ACHN (cell line): ENCODE results near the gene PLCH2.

ENCODE experiments used
- DNase-seq: peaks from one replicate; pipeline ENCODE4 v3.0.0-alpha.2; 2015
- in situ Hi-C: cut with HindIII; loops from 2 replicates; pipeline ENCODE4 v1.10.0; 2017; ENCODE audit warnings: low sequenced_read_pairs, low pct_ligation_motif_present, low pct_unique_long_range_greater_than_20kb

PLCH2 gene, protein sequence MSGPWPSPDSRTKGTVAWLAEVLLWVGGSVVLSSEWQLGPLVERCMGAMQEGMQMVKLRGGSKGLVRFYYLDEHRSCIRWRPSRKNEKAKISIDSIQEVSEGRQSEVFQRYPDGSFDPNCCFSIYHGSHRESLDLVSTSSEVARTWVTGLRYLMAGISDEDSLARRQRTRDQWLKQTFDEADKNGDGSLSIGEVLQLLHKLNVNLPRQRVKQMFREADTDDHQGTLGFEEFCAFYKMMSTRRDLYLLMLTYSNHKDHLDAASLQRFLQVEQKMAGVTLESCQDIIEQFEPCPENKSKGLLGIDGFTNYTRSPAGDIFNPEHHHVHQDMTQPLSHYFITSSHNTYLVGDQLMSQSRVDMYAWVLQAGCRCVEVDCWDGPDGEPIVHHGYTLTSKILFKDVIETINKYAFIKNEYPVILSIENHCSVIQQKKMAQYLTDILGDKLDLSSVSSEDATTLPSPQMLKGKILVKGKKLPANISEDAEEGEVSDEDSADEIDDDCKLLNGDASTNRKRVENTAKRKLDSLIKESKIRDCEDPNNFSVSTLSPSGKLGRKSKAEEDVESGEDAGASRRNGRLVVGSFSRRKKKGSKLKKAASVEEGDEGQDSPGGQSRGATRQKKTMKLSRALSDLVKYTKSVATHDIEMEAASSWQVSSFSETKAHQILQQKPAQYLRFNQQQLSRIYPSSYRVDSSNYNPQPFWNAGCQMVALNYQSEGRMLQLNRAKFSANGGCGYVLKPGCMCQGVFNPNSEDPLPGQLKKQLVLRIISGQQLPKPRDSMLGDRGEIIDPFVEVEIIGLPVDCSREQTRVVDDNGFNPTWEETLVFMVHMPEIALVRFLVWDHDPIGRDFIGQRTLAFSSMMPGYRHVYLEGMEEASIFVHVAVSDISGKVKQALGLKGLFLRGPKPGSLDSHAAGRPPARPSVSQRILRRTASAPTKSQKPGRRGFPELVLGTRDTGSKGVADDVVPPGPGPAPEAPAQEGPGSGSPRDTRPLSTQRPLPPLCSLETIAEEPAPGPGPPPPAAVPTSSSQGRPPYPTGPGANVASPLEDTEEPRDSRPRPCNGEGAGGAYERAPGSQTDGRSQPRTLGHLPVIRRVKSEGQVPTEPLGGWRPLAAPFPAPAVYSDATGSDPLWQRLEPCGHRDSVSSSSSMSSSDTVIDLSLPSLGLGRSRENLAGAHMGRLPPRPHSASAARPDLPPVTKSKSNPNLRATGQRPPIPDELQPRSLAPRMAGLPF (N-terminal part only)

DNA sequence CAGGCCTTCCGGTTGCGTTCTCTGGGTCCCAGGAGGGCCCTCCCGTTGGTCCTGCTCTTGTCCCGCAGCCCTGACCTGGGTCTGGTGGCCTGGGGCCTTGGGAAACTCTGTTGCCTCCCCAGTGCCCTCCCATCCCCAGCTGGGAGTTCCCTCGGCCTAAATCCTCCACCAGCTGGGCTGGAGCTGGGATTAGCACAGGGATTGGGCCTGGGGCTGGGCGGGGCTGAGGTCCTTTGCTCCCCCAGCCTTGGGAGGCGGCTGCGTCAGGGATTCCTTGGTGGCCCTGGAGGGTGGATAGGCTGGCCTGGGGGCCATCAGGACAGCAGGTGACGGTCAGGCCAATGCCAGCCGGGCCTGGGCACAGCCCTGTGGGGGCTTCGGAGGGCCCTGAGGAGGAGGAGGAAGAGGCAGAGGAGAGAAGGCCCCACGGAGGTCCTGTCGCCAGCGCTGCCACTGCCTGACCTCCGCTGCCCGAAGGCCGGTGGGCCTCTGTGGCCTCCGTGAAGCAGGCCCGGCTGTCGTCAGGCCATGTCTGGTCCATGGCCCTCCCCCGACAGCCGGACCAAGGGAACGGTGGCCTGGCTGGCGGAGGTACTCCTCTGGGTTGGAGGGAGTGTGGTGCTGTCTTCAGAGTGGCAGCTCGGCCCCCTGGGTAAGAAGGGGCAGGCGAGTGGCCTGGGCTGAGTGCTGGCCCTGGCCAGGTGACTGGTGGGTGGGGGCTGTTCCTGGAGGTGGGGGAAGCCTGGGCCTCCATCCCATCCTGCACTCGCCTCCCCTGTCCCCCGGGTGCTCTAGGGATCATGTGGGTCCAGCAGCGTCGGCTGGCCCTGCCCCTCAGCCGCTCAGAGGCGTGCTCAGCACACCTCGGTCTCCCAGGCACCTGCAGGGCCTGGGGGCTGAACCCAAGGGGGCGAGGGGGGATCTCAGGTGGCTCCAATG is at the start of gene PLCH2:
Gene PLCH2 (plus strand): TSS at position 229 of the 939 bp plus-strand sequence. CDS start 300 bp downstream, at position 529.
- DNase-seq, result no peak
- in situ Hi-C loops, result no loop called here

DNA sequence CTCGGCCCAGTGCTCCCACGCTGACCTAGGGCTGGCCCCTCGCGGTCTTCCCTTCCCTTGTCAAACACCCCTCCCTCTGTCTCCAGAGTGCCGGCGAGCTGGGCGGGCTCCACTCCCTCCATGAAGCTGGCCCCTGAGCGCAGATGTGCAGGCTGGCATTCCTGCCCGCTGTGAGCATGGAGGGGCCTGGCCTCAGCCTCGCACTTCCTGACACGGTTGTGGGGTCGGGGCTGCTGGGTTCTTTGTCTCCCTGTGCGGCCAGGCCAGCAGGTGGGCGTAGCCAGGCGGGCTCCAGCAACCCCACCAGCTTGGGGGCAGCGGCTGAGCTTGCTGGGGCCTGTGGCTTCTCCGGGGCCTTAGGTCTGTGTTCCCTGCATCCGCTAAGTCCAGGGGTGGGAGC is 49.5 kb upstream of the PLCH2 start:
- in situ Hi-C loops, result no loop called here
- no peak for DNase-seq

DNA sequence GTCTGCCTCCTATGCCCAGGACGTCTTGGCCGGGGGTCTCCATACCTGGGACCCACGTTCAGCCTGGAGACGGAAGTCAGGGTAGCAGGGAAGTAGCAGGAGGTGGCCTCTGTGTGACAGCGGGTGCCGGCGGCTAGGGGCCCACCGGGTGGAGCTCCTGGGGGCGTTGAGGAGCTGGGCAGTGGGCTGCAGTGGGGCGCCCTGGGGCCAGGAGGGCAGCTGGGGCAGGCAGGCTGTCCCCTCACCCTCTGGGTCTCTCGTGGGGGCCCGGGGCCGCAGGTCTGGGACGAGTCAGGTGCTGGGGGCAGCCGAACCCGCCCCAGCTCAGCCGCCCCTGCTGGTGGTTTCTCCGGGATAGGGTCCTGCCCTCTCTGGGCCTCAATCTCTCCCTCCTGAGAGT is 49.0 kb upstream of the PLCH2 start:
- no peak for DNase-seq
- in situ Hi-C loops, result no loop called here

DNA sequence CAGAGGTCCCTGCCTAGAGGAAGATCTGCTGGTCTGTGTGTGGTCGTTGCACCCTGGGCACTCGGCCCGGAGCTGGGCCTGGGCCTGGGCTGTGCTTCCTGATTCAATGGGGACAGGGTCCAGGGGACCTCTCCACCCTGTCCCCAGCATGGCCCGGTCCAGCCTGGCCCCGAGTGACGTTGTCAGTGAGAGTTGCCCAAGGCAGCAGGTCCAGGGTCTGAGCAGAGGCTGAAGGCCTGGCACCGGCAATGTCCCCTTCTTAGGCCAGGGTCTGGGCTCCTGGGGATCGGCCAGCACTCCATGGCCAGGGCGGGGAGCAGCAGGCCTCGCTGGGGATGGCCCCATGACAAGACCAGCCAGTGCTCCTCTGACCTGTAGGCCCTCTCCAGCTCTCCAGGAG is 48.1 kb upstream of the PLCH2 start:
- in situ Hi-C loops, result no loop called here
- no peak for DNase-seq

DNA sequence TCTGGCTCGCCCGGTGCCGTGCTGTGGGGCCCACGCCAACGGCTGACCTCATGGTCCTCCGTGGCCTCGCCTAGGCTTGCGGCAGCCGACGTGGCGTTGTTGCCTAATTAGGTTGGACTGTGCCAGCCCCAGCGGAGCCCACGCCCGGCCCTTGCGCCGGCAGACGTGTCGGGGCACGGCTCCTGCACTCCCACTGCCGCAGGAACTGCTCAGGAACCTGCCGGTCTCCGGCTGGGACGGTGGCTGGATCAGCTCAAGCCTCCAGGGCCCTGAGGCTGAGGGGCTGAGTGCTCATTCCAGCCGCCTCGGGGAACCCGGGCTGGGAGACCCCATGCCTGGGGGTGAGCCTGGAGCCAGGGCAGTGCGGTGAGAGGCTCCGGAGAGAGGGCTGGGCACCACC is 47.6 kb upstream of the PLCH2 start:
- in situ Hi-C loops, result no loop called here

DNA sequence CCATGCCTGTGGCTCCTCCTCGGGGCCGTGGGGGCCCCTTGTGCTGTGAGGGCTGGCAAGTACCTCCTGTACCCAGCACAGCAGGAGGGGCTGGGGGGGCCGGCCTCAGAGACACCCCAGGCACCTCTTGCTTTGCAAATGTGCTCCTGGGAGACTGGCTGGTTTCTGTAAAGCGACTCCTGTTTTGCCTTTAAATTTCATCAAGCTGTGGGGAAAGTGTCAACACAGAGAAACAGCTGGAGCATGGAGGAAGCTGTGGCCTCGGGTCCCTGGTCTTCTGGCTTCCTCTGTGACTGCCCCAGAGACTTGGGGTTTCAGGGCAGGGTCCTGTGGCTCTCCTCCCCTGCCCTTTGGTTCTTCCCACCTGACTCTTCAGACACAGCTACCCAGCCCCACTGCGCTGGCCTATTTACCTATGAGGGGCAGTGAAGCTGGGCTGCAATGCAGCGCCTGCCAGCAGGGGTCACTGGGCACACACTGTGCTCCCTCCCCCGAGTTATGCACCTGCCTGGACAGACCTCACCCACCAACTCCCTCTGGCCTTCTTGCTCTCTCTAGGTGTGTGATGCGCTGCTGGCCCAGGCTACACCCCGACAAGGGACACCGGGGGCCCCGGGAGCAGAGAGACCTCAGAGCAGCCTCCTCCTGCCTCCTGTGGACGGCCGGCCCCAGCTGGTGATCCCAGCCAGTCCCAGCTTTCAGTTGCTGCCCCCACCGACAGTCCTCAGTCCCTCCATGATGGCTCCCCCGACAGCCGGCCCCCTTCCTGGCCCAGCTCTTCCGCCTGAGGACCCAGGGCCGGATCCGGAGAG is 46.1 kb upstream of the PLCH2 start:
- in situ Hi-C loops, result no loop called here
- DNase-seq, result no peak

More for the DNA sequence above, 47.6 kb upstream of the PLCH2 start:
- DNase-seq, result no peak

DNA sequence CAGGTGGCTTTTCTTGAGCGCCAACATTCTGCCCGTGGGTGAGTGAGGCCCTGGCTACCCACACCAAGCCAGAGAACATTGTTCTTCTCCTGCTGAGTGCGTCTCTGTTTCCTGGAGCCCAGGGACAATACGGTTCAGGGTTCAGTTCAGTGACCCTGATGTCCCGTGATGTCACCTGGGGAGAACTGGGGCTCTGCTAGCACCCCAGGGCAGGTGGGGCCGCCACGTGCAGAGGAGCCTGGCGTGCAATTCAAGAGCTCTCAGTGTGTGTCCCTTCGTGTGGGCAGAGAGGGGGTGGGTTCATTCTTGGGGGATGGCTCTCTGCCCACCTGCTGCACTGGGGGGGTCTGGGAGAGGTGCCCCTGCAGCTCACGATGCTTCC is 45.5 kb upstream of the PLCH2 start:
- in situ Hi-C loops, result no loop called here

DNA sequence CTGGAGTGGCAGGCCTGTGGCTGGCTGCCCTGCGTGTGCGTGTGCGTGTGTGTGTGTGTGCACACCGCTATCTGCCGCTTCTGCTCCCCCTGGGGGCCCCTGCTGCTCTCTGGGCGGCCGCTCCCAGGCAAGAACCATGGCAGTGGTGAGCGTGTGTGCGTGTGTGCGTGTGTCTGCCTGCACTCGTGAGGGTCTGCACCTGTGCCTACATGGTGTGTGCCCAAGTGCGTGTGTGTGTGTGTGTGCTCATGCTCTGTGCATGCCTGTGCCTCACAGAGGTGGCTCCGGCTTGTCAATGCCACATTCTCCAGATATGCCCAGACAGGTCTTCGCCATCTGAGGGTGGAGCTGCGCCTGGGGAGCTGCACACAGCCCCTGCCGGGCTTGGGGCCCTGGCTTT is 45.0 kb upstream of the PLCH2 start:
- no peak for DNase-seq

More for the DNA sequence above, 45.5 kb upstream of the PLCH2 start:
- no peak for DNase-seq

DNA sequence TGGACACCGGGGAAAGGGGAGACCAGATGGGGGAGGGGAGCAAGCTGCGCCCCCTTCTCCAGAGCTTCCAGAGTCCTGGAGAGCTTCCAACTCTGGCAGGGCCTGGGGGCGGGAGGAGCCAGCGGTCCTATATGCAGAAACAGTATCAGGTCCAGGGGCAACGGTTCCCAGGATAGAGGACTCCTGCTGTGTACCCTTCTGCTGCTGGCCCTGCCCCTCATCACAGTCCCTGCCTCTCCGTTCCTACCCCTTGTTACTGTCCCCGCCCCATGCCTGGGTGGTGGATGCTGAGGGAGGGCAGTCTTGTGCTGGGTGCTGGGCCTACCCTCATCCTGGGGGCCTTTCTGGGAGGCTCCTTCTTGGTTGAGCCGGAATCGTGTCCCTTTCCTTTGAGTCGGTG is 44.6 kb upstream of the PLCH2 start:
- in situ Hi-C loops, result no loop called here
- DNase-seq, result no peak

More for the DNA sequence above, 45.0 kb upstream of the PLCH2 start:
- in situ Hi-C loops, result no loop called here

DNA sequence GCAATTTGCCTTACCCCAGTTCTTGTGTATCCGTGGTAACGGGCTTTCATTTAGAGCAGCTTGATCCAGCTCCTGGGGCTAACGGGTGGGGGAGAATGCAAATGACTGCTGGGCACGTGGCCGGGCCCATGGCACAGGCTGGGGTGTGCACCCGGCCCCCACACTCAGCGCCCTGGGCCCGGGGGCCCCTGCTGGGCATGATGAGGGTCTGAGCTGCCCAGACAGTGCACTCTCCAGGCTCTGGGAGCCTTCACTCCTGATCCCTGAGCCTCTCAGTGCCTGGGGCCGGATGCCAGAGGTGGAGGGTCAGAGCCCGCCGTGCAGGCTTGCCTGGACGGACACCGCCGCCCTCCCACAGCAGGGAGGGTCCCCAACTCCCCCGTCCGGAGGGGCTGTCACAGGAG is 43.6 kb upstream of the PLCH2 start:
- DNase-seq, result no peak
- in situ Hi-C loops, result no loop called here

DNA sequence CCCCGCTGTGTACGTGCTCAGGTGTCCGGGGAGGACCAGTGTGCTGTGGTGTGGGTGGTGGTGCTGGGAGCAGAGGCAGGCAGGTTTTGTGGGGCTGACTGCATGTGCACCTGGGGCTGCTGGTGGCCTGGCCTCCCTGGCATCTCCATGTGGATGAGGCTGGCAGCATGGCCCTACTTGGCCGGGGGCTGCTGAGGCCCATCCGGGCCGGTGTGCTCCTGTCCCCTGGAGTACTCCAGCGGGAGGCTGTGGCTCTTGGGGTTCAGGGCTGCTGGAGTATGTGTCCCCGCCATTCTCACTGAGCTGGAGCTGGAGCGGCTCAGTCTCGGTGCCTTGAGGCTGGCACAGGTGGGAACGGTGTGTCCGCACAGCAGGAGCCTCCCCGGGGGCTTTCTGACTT is 42.9 kb upstream of the PLCH2 start:
- DNase-seq, result no peak
- in situ Hi-C loops, result no loop called here

DNA sequence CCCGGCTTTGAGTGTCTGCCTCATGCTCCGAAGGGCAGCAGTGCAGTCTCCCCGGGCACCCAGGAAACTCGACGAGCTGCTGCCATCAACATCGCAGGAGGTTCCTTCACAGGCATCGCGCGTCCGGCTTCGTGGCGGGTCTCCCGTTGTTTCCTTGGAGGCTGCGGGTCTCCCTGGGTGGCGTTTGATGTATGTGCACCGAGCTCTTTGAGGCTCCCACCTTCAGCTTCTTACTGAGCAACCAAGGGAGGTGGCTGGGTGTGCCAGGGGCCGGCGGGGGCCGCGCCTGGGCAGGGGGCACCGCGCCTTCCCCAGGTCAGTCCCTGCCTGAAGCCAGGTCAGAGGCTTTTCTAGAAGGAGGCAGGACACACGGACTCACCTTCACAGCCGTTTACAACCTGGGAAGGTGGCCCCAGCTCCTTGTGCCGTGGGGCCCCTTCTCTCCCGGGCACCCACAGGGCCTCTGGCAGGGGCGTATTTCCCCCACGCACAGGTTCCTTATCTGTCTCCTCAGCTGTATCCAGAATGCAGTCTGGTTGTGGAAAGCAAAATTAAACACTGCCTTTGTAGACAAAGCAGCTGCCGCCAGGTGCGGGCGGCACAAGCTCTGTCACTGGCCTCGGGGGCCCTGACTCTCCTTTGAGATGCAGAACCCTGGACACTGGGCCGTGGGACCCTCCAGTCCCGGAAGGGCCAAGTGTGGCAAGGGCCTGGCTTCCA is 42.0 kb upstream of the PLCH2 start:
- no peak for DNase-seq
- in situ Hi-C loops, result no loop called here

DNA sequence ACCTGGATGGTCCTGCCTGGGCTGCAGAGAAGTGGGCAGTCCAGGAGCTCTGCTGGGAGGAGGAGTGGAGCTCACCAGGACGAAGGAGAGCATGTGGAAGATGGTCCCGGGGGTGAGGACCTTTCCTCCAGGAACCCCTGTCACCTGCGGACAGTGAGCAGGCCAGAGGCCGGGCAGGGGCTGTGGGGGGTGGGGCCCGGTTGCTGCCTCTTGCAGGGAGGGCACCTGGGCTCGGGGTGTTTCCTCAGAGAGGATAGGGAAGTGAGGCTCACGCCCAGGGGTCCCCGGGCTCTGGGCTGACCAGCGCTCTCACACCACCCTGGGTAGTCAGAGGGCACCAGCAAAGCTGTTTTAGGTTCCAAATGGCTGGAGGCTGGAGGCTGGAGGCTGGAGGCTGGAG is 41.0 kb upstream of the PLCH2 start:
- no peak for DNase-seq
- in situ Hi-C loops, result no loop called here

DNA sequence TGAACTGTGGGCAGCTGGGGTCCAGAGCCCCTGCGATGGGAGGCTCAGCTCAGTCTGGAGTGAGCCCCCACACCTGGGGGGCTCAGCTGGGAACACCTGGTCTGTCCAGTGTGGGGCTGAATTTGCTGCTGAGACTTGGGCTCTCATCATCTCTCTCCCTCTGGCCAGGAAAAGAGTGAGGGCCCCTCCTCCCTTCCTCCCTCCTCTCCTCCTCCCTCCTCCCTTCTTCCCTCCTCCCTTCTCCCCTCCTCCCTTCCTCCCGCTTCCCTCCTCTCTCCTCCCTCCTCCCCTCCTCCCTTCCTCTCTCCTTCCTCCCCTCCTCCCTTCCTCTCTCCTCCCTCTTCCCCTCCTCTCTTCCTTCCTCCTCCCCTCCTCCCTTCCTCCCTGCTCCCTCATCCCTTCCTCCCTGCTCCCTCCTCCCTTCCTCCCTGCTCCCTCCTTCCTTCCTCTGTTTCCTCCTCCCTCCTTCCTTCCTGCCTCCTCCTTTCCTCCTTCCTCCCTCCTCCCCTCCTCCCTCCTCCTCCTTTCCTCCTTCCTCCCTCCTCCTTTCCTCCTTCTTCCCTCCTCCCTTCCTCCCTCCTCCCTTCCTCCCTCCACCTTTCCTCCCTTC is 40.2 kb upstream of the PLCH2 start:
- DNase-seq, result no peak
- in situ Hi-C loops, result no loop called here

DNA sequence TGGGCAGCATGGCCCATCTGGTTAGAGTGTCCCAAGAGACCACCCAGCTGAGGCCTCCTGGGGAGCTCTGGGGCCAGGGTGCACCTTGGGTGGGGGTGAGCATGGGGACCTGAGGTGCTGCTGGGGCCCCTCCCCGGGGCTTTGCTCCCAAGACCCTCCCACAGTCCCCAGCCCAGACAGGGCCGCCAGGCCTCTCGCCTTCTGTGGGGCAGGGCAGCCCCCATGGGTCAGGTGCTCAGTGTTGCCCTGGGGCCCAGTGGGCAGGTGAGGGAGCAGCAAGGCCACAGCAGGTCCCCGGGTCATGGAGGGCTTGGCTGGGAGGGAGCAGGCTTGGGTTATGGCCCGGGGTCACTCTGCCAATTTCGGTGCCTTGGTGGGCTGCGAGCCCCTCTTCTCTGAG is 39.2 kb upstream of the PLCH2 start:
- in situ Hi-C loops, result no loop called here

DNA sequence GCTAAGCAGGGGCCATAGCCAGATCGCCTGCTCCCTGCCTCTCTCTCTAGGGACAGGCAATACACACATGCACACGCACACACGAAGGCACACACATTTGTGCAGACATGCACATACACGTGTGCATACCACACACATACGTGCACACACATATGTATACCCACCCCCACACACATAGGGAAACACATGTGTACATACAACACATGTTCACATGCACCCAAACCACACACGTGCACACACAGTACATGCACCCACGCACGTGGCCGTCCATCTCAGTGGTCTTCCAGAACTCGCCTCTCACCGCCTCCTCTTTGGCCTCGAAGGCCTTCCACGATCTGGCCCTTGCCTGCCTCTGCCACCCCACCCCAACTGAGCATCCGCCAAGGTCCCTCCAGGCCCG is 38.5 kb upstream of the PLCH2 start:
- DNase-seq, result no peak
- in situ Hi-C loops, result no loop called here

More for the DNA sequence above, 39.2 kb upstream of the PLCH2 start:
- no peak for DNase-seq
